Measurements from ENCODE around the gene RBM19.

DNA sequence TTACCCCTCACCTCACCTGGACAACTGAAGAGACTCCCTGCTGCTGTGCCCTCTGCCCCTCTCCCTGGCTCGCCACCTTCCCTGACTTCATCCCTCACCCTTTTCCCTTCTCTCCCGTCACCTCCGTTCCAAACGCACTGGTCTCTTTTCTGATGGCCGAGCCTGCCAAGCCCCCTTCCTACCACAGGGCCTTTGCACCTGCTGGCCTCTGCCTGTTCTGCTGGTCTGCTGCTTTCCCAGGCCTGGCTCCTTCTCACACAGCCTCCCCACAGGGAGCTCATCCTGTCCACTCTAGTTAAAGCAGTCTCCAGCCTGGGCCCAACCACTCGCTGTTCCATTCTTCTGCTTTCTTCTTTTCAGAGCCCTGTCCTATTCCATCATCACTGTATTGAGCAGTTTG lies 34.6 kb downstream of the RBM19 start:
- TF ChIP-seq POLR2A (IDR thresholded peaks at IDR 0.05), result no peak
- TF ChIP-seq, protein P1, sequence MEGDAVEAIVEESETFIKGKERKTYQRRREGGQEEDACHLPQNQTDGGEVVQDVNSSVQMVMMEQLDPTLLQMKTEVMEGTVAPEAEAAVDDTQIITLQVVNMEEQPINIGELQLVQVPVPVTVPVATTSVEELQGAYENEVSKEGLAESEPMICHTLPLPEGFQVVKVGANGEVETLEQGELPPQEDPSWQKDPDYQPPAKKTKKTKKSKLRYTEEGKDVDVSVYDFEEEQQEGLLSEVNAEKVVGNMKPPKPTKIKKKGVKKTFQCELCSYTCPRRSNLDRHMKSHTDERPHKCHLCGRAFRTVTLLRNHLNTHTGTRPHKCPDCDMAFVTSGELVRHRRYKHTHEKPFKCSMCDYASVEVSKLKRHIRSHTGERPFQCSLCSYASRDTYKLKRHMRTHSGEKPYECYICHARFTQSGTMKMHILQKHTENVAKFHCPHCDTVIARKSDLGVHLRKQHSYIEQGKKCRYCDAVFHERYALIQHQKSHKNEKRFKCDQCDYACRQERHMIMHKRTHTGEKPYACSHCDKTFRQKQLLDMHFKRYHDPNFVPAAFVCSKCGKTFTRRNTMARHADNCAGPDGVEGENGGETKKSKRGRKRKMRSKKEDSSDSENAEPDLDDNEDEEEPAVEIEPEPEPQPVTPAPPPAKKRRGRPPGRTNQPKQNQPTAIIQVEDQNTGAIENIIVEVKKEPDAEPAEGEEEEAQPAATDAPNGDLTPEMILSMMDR (IDR thresholded peaks at IDR 0.05), result no peak

All from heart left ventricle (tissue), 13 donors.